Measurements from ENCODE around the gene GPRIN2. TPM values are rescaled to one million over a fixed set of nuclear protein-coding genes. Genes with fewer than 3 reads are reported as not detected.

Gene GPRIN2
- total RNA-seq, 1 donor from 2014 or later = 3.0 TPM

DNA sequence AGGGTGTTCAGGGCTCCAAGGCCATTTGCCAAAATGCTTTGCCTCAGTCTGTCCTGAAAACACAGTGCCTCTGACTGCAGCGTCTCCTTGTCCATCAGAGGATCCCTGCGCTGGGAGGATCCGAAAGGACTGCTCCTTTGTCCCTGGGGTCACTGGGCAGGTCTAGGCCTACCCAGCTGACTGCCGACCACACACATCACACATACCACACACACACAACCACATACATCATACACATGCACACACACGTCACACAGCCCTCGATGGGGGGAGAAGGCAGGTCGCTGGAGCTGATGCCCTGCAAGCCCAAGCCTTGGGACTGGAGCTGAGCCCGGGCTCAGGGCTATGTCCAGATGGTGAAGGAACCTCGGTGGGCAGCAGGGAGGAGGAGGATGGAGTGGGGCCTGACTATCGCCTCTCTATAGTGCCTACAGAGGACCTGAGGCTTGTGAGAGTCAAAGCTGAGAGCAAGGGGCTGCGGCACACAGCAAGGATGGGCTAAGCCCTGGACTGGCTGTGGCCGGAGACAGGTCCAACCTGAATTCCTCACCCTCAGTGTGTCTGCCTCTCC is 29.1 kb downstream of the GPRIN2 start:
- H3K4me1 Mint-ChIP-seq (ENCODE audit: low read depth, unreplicated experiment) = no peaks in the 10 kb centered on the region
- H3K79me2 ChIP-seq (ENCODE audit: insufficient read depth, low read length) = no peaks in the 10 kb centered on the region
- H4K20me1 ChIP-seq (ENCODE audit: insufficient read depth, low read length) = no peaks in the 10 kb centered on the region
- no peaks in the 10 kb centered on the region for H3K36me3 Mint-ChIP-seq (ENCODE audit: low read depth, unreplicated experiment)
- FAIRE-seq (no peak), DNase-seq (ENCODE audit: low read depth) (no peak)
- H3K4me3 Mint-ChIP-seq (ENCODE audit: unreplicated experiment) = no peak overlapping the region
- H3K27ac Mint-ChIP-seq (ENCODE audit: unreplicated experiment) = no peak overlapping the region
- H3K27me3 ChIP-seq (ENCODE audit: insufficient read depth, low read length) = no peaks in the 10 kb centered on the region
- peaks cover 5% of the 10 kb centered on the region for H3K9me3 ChIP-seq (ENCODE audit: insufficient read depth, low read depth, low read length)
- no peak overlapping the region for H3K9ac ChIP-seq (ENCODE audit: low read length)
- no peaks in the 10 kb centered on the region for H3K36me3 ChIP-seq (ENCODE audit: insufficient read depth, low read length)
- peaks cover 8% of the 10 kb centered on the region for H3K27me3 Mint-ChIP-seq (ENCODE audit: low read depth, unreplicated experiment)
- peaks cover 27% of the 10 kb centered on the region for H3K4me1 ChIP-seq (ENCODE audit: insufficient read depth, low read length)
- no peak for TF ChIP-seq CTCF (IDR thresholded peaks at IDR 0.05; ENCODE audit: insufficient read depth, low read depth, low read length)
- H3K4me3 ChIP-seq (ENCODE audit: insufficient read depth, low read depth, low read length) = no peak overlapping the region
- H3K4me2 ChIP-seq (ENCODE audit: low read length) = no peak overlapping the region
- no peak overlapping the region for H2AFZ ChIP-seq (ENCODE audit: low read depth, low read length)
- H3K27ac ChIP-seq (ENCODE audit: low read depth, low read length) = no peak overlapping the region
- no peaks in the 10 kb centered on the region for H3K9me3 Mint-ChIP-seq (ENCODE audit: unreplicated experiment)

- H3K36me3 ChIP-seq (ENCODE audit: insufficient read depth, low read length) = no peaks in the 10 kb centered on the region
- no peak for DNase-seq (ENCODE audit: low read depth)
- no peak for FAIRE-seq
These were observed 29.8 kb downstream of the GPRIN2 start for GRCh38 chr10:46526682-46527038.

More at GRCh38 chr10:46526682-46527038, 29.8 kb downstream of the GPRIN2 start:
- Histone ChIP-seq H3K79me2 (ENCODE audit: insufficient read depth, low read length) (no peaks in the 10 kb centered on the region), H3K27me3 (ENCODE audit: insufficient read depth, low read length) (no peaks in the 10 kb centered on the region), H3K9me3 (ENCODE audit: insufficient read depth, low read depth, low read length) (peaks cover 5% of the 10 kb centered on the region), H3K4me1 (ENCODE audit: insufficient read depth, low read length) (peaks cover 27% of the 10 kb centered on the region), H3K27ac (ENCODE audit: low read depth, low read length) (no peak overlapping the region), H3K4me3 (ENCODE audit: insufficient read depth, low read depth, low read length) (no peak overlapping the region), H3K9ac (ENCODE audit: low read length) (no peak overlapping the region), H2AFZ (ENCODE audit: low read depth, low read length) (no peak overlapping the region), H4K20me1 (ENCODE audit: insufficient read depth, low read length) (no peaks in the 10 kb centered on the region), H3K4me2 (ENCODE audit: low read length) (no peak overlapping the region)
- Mint-ChIP-seq H3K4me1 (ENCODE audit: low read depth, unreplicated experiment) (no peaks in the 10 kb centered on the region), H3K27me3 (ENCODE audit: low read depth, unreplicated experiment) (peaks cover 4% of the 10 kb centered on the region), H3K4me3 (ENCODE audit: unreplicated experiment) (no peak overlapping the region), H3K9me3 (ENCODE audit: unreplicated experiment) (no peaks in the 10 kb centered on the region), H3K36me3 (ENCODE audit: low read depth, unreplicated experiment) (no peaks in the 10 kb centered on the region), H3K27ac (ENCODE audit: unreplicated experiment) (no peak overlapping the region)
- no peak for TF ChIP-seq CTCF (IDR thresholded peaks at IDR 0.05; ENCODE audit: insufficient read depth, low read depth, low read length)
- TF ChIP-seq EZH2 (IDR thresholded peaks at IDR 0.05; ENCODE audit: insufficient read depth, low read length) = no peak

Data from astrocyte (in vitro differentiated cells and primary cell).